HEK293 (cell line): Measurements from ENCODE around the gene HSDL2.

Source experiments
- CTCF ChIA-PET: fragments of 350-600 bp; formaldehyde crosslinking; extraction: SDS; loops from one replicate; lab custom pipeline; 2021; ENCODE audit warnings: antibody characterized with exemption; lab: Yijun Ruan, JAX
- POLR2A ChIA-PET: fragments of 300-600 bp; formaldehyde crosslinking; extraction: SDS; loops from one replicate; lab custom pipeline; 2020; ENCODE audit warnings: antibody characterized with exemption, inconsistent platforms; lab: Yijun Ruan, JAX
- H3K27ac ChIP-seq: fragments of 200-500 bp; sonication (Bioruptor generic); 2 replicates; pipeline ENCODE4 v1.5.1; 2014; ENCODE audit warnings: low read depth, low read length, control low read depth, inconsistent platforms; ENCODE audit errors: extremely low read depth
- H3K36me3 ChIP-seq, 2 experiments: fragments of 200-500 bp in 1 of 2; sonication (Bioruptor generic) in 1 of 2; 1 replicate in 1 of 2; 2 replicates in 1 of 2; pipeline ENCODE4 v1.5.1; 2014 to 2017; ENCODE audit warnings: inconsistent platforms in 2 of 2, low read length in 2 of 2; ENCODE audit not compliant: control insufficient read depth in 2 of 2, insufficient read depth in 1 of 2
- H3K4me1 ChIP-seq: fragments of 200-500 bp; sonication (Bioruptor generic); 2 replicates; pipeline ENCODE4 v1.5.1; 2014; ENCODE audit warnings: mild to moderate bottlenecking, low read length, inconsistent platforms; ENCODE audit not compliant: control insufficient read depth, insufficient read depth
- H3K4me3 ChIP-seq: 2 replicates; pipeline ENCODE4 v1.5.1; 2011; ENCODE audit warnings: low read depth, mild to moderate bottlenecking, control low read depth, low read length, moderate library complexity
- H3K9me3 ChIP-seq: fragments of 200-500 bp; sonication (Bioruptor generic); 2 replicates; pipeline ENCODE4 v1.5.1; 2014; ENCODE audit warnings: low read depth, low read length, inconsistent platforms; ENCODE audit not compliant: control insufficient read depth, insufficient read depth
- ATF2 ChIP-seq: fragments of 450-650 bp; formaldehyde crosslinking; IDR thresholded peaks from 2 replicates; pipeline ENCODE4 v1.5.1; 2016; ENCODE audit warnings: missing biosample characterization, missing genetic modification characterization, low read depth
- GLIS1 ChIP-seq: fragments of 450-650 bp; formaldehyde crosslinking; IDR thresholded peaks from 2 replicates; pipeline ENCODE4 v1.5.1; 2016; ENCODE audit warnings: missing biosample characterization, missing genetic modification characterization
- GLIS2 ChIP-seq: fragments of 450-650 bp; formaldehyde crosslinking; IDR thresholded peaks from 2 replicates; pipeline ENCODE4 v1.5.1; 2016; ENCODE audit warnings: missing biosample characterization, missing genetic modification characterization
- HIC1 ChIP-seq: fragments of 450-650 bp; formaldehyde crosslinking; IDR thresholded peaks from 2 replicates; pipeline ENCODE4 v1.5.1; 2016; ENCODE audit warnings: missing biosample characterization, missing genetic modification characterization
- KLF17 ChIP-seq: fragments of 450-650 bp; formaldehyde crosslinking; IDR thresholded peaks from 2 replicates; pipeline ENCODE4 v1.5.1; 2016; ENCODE audit warnings: missing biosample characterization, missing genetic modification characterization
- KLF8 ChIP-seq: fragments of 450-650 bp; formaldehyde crosslinking; IDR thresholded peaks from 2 replicates; pipeline ENCODE4 v1.5.1; 2016; ENCODE audit warnings: missing biosample characterization, missing genetic modification characterization
- KLF9 ChIP-seq: fragments of 450-650 bp; formaldehyde crosslinking; IDR thresholded peaks from 2 replicates; pipeline ENCODE4 v1.5.1; 2016; ENCODE audit warnings: missing biosample characterization, missing genetic modification characterization, low read depth
- MZF1 ChIP-seq: fragments of 450-650 bp; formaldehyde crosslinking; IDR thresholded peaks from 2 replicates; pipeline ENCODE4 v1.5.1; 2017; ENCODE audit warnings: missing biosample characterization, missing genetic modification characterization, borderline replicate concordance
- PBX3 ChIP-seq: sonication (generic); formaldehyde crosslinking; IDR thresholded peaks from 2 replicates; pipeline ENCODE4 v1.8.1; 2022; ENCODE audit warnings: mild to moderate bottlenecking, moderate library complexity, missing genetic modification reagents
- PRDM4 ChIP-seq: fragments of 450-650 bp; formaldehyde crosslinking; IDR thresholded peaks from 2 replicates; pipeline ENCODE4 v1.5.1; 2017; ENCODE audit warnings: missing biosample characterization, missing genetic modification characterization
- SP2 ChIP-seq: fragments of 450-650 bp; formaldehyde crosslinking; IDR thresholded peaks from 2 replicates; pipeline ENCODE4 v1.5.1; 2016; ENCODE audit warnings: missing biosample characterization, missing genetic modification characterization
- SP3 ChIP-seq: fragments of 450-650 bp; formaldehyde crosslinking; IDR thresholded peaks from 2 replicates; pipeline ENCODE4 v1.5.1; 2016; ENCODE audit warnings: missing biosample characterization, missing genetic modification characterization
- ZNF174 ChIP-seq: fragments of 450-650 bp; formaldehyde crosslinking; IDR thresholded peaks from 2 replicates; pipeline ENCODE4 v1.5.0; 2017; ENCODE audit warnings: missing biosample characterization, mild to moderate bottlenecking, missing genetic modification characterization
- ZNF18 ChIP-seq: fragments of 450-650 bp; formaldehyde crosslinking; IDR thresholded peaks from 2 replicates; pipeline ENCODE4 v1.5.1; 2016; ENCODE audit warnings: missing biosample characterization, missing genetic modification characterization
- ZNF280D ChIP-seq: fragments of 450-650 bp; formaldehyde crosslinking; IDR thresholded peaks from 2 replicates; pipeline ENCODE4 v1.5.1; 2016; ENCODE audit warnings: missing biosample characterization, missing genetic modification characterization
- ZNF404 ChIP-seq: fragments of 450-650 bp; formaldehyde crosslinking; IDR thresholded peaks from 2 replicates; pipeline ENCODE4 v1.5.1; 2017; ENCODE audit warnings: missing biosample characterization, missing genetic modification characterization
- ZNF423 ChIP-seq: fragments of 450-650 bp; formaldehyde crosslinking; IDR thresholded peaks from 2 replicates; pipeline ENCODE4 v1.5.1; 2016; ENCODE audit warnings: missing biosample characterization, missing genetic modification characterization
- ZNF501 ChIP-seq: fragments of 450-650 bp; formaldehyde crosslinking; IDR thresholded peaks from 2 replicates; pipeline ENCODE4 v1.5.1; 2016; ENCODE audit warnings: missing biosample characterization, missing genetic modification characterization
- ZNF510 ChIP-seq: fragments of 450-650 bp; formaldehyde crosslinking; IDR thresholded peaks from 2 replicates; pipeline ENCODE4 v1.5.1; 2018; ENCODE audit warnings: mild to moderate bottlenecking, missing genetic modification characterization, missing biosample characterization; ENCODE audit not compliant: insufficient replicate concordance
- ZNF571 ChIP-seq: fragments of 450-650 bp; formaldehyde crosslinking; IDR thresholded peaks from 2 replicates; pipeline ENCODE4 v1.5.0; 2017; ENCODE audit warnings: missing biosample characterization, missing genetic modification characterization
- ZNF585B ChIP-seq: fragments of 450-650 bp; formaldehyde crosslinking; IDR thresholded peaks from 2 replicates; pipeline ENCODE4 v1.5.1; 2016; ENCODE audit warnings: missing biosample characterization, missing genetic modification characterization
- ZSCAN30 ChIP-seq: fragments of 450-650 bp; IDR thresholded peaks from 2 replicates; pipeline ENCODE4 v1.5.1; 2018; ENCODE audit warnings: missing biosample characterization, mild to moderate bottlenecking, missing genetic modification characterization, moderate library complexity

HSDL2 gene

GRCh38 chr9:112332674-112332976, 47.3 kb upstream of the HSDL2 start (continued):
- TF ChIP-seq ATF2 (tag by site-specific recombination), result no peak
- no peak for TF ChIP-seq KLF17 (tag by site-specific recombination)
- no peak for TF ChIP-seq ZNF18
- no peak for TF ChIP-seq ZNF280D

GRCh38 chr9:112332977-112333638, 46.8 kb upstream of the HSDL2 start, which contains the start of gene PTBP3:
Gene PTBP3, minus strand, starts transcription at chr9:112333619. Its CDS starts 35,754 bp downstream, at chr9:112297865.
- POLR2A ChIA-PET, result interaction anchor here (0.5 to 2.3 kb wide), 12 partner anchors 9 to 897 kb away, joined by 3 to 21 read pairs (median 5); partner anchors contain the start of genes HSDL2 and UGCG
- CTCF ChIA-PET, result interaction anchor here (0.6 to 1.4 kb wide), 5 partner anchors 28 to 448 kb away, joined by 3 to 6 read pairs (median 4); partner anchors contain the start of gene HSDL2
- TF ChIP-seq ZNF174 (tag by site-specific recombination), result no peak
- TF ChIP-seq SP2, result peak; percentile 75
- no peak for TF ChIP-seq PBX3 (CRISPR knock-in tag)
- no peak for TF ChIP-seq ZNF423 (tag by site-specific recombination)
- peak; percentile 66 for TF ChIP-seq SP3
- peak; percentile 45; the same call in 1 of the 2 replicates for TF ChIP-seq ZSCAN30
- peak; percentile 68 for TF ChIP-seq KLF9 (tag by site-specific recombination)
- peak; percentile 63; the same call in 1 of the 2 replicates for TF ChIP-seq GLIS1 (tag by site-specific recombination)
- no peak for TF ChIP-seq ZNF585B (tag by site-specific recombination)
- no peak for TF ChIP-seq PRDM4 (tag by site-specific recombination)
- TF ChIP-seq ZNF501 (tag by site-specific recombination), result 0 out of 2 replicates have a peak, but pooled peaks have one; percentile 25
- no peak for TF ChIP-seq ZNF571
- no peak for TF ChIP-seq ZNF510 (tag by site-specific recombination)
- no peak for TF ChIP-seq HIC1 (tag by site-specific recombination)
- TF ChIP-seq KLF8 (tag by site-specific recombination), result peak; percentile 77; the same call in 1 of the 2 replicates
- TF ChIP-seq GLIS2, result peak; percentile 88; the same call in 1 of the 2 replicates
- TF ChIP-seq ZNF404 (tag by site-specific recombination), result no peak
- peak; percentile 61; the same call in 1 of the 2 replicates for TF ChIP-seq MZF1 (tag by site-specific recombination)

More at GRCh38 chr9:112332977-112333638, 46.8 kb upstream of the HSDL2 start, which contains the start of gene PTBP3:
- H3K27ac ChIP-seq, result peak within 1 kb of the TSS; percentile 96
- H3K4me3 ChIP-seq, result peak within 1 kb of the TSS; percentile 90
- no peaks in the 10 kb centered on the region for H3K36me3 ChIP-seq
- H3K4me1 ChIP-seq, result 0 out of 2 replicates have a peak, but pooled peaks cover 2% of the 10 kb centered on the region
- H3K9me3 ChIP-seq, result no peaks in the 10 kb centered on the region
